Omental fat pad (tissue), 4 donors: ENCODE measurements around the gene ANXA3. TPM values are rescaled to one million over a fixed set of nuclear protein-coding genes. Genes with fewer than 3 reads are reported as not detected.

Experiments
- ATAC-seq: fragments of 150-250 bp; one replicate; pipeline ENCODE4 v1.9.1; 2016; ENCODE audit warnings: mild to moderate bottlenecking, moderate library complexity; ENCODE audit not compliant: low FRiP score
- DNase-seq: peaks from one replicate; pipeline ENCODE4 v3.0.0-alpha.2; 2019; ENCODE audit warnings: low spot score
- total RNA-seq, 4 donors: library from RNA; depleted of rRNA; stranded (reverse); fragments of >200 nt; gene quantifications; one replicate each; pipeline ENCODE4 v1.1.0, GENCODE V29; 2016
- TF ChIP-seq, protein P1 (sequence below), 3 donors: fragments of 450-650 bp; IDR thresholded peaks; one replicate each; pipeline ENCODE4 v1.5.1; 2016 to 2017; ENCODE audit warnings: antibody characterized with exemption in 3 of 3, mild to moderate bottlenecking in 3 of 3, moderate library complexity in 2 of 3

ANXA3 gene
- total RNA-seq, 4 donors from 2014 or later: 76.3 to 217 (median 105) TPM

DNA sequence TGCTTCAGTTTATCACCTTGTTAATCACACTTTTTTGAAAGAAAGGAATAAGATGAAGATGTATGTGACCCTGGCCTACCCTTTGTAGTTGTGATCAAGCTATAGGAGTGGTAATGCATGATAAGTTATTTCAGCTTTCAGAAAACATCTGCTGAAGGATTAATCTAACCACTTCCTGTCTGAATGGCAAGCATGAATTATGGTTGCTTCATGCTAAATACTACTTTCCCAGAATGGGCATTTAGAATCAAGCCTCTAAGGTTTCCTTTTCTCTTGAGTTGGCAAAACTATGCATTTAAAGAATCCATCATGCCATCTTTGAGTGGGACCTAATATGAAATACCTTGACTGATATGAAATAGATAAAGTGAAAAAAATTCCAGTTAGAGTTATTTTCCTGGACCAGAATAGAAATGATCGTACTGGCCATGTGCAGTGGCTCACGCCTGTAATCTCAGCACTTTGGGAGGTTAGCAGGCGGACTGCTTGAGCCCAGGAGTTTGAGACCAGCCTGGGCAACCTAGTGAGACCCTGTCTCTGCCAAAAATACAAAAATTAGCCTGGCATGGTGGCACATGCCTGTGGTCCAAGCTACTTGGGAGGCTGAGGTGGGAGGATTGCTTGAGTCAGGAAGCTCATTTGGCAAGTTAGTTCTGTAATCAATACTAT lies 59.1 kb downstream of the ANXA3 start:
- TF ChIP-seq, protein P1, sequence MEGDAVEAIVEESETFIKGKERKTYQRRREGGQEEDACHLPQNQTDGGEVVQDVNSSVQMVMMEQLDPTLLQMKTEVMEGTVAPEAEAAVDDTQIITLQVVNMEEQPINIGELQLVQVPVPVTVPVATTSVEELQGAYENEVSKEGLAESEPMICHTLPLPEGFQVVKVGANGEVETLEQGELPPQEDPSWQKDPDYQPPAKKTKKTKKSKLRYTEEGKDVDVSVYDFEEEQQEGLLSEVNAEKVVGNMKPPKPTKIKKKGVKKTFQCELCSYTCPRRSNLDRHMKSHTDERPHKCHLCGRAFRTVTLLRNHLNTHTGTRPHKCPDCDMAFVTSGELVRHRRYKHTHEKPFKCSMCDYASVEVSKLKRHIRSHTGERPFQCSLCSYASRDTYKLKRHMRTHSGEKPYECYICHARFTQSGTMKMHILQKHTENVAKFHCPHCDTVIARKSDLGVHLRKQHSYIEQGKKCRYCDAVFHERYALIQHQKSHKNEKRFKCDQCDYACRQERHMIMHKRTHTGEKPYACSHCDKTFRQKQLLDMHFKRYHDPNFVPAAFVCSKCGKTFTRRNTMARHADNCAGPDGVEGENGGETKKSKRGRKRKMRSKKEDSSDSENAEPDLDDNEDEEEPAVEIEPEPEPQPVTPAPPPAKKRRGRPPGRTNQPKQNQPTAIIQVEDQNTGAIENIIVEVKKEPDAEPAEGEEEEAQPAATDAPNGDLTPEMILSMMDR (IDR thresholded peaks at IDR 0.05): no peak
- DNase-seq (no peak), ATAC-seq (no peak)

GRCh38 chr4:78611215-78611558 lies 59.6 kb downstream of the ANXA3 start:
- DNase-seq: no peak
- TF ChIP-seq, protein P1 (IDR thresholded peaks at IDR 0.05): no peak
- no peak for ATAC-seq

DNA sequence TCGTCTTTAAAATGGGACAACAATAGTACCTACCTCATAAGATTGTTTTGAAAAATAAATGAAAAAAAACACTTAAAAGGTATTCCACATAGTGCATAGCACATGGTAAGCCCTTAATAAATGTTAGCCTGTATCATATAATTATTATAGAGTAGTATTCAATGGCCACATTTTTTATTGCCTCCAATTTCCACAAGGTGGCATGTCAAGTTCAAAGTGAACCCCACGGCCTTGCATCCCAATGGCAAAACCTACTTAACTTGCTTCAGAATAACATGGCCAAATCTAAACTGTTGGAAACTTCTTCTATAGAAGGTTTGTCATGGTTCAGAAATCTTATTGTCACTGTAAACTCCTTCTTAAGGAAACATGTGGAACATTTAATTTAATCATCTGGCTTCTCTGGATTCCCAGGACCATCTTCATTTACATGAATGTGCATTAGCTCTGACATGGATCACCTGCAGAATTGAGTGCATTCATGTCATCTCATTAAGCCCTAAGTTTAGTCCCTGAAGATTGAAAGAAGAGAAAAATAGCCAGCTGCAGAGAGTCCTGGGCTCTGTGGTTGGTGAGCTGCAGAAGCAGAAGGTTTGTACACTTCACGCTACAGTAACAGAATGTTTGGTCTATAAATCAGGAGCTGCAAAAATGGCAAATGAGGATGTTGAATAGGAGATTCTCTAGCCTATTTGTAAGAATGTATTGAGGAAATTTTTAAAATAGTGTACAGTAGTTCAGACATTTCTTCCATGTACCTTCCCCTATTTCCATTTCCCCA lies 61.0 kb downstream of the ANXA3 start:
- TF ChIP-seq, protein P1 (IDR thresholded peaks at IDR 0.05): no peak

DNA sequence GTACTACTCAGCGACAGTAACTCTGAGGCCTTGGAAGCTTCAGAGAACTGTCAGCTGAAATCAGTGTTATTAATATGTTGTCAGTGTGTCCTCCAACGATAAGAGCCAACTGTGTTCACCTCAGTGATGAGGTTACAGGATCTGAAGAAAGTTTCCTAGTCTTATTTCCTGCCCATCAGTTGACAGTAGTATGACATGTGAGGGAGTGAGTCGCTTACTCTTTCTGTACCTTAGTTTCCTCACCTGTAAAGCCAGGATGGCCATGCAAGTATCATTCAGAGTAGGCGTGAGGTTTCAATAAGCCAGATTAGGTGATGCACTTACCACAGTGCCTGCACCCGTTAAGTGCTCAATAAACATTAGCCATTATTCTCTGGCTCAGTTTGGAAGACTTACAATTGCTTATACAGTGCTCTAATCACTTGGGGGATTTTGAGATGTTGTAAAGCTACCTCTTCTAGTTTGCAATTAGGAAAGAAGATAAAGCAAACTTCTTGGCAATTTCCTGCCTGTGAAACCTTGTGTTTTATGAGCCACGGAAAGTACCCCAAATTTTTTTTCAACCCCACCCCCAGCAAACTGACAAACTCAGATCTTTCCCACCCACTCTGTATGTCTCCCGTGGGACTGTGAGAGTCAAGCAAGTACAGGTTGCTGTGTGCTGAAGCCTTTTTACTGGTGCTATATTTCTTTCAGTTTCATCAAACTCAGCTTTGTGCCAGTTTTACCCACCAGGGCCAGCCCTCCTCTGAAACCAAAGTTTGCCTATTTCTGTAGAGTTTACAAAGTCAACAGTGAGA lies 62.2 kb downstream of the ANXA3 start:
- TF ChIP-seq, protein P1 (IDR thresholded peaks at IDR 0.05): no peak
- ATAC-seq: no peak
- no peak for DNase-seq

More for the DNA sequence above, 61.0 kb downstream of the ANXA3 start:
- ATAC-seq (no peak), DNase-seq (no peak)

DNA sequence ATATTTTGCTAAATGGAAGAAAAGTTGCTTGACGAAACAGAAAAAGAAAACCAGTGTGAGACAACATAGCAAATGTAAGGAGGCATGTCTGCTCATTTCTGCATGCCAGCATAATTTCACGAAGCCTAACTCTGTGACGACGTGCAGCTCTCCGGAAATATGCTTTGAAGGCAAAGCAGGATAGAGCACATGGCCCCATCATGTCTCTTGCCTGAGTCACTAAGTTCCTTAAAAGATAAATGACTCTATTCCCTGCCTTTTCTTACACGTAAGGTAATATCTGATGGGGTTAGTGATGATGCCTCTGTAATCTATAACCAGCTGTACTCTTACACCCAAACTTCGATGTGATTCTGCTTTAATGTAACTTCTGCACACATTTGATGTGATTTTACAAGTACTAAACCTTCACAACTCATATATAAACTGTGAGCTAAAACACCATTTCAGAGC lies 64.5 kb downstream of the ANXA3 start:
- ATAC-seq (no peak), DNase-seq (no peak)
- TF ChIP-seq, protein P1 (IDR thresholded peaks at IDR 0.05): no peak

GRCh38 chr4:78618436-78618835 lies 66.9 kb downstream of the ANXA3 start:
- TF ChIP-seq, protein P1 (IDR thresholded peaks at IDR 0.05): no peak
- DNase-seq (no peak), ATAC-seq (no peak)
